CD4-positive, alpha-beta T cell treated with Interleukin-15 for 4 hours (primary cell): ENCODE data around the gene TUT4.

Experiments used
- DNase-seq: peaks from one replicate; pipeline ENCODE4 v3.0.0-alpha.2; 2020; ENCODE audit warnings: low spot score

Gene TUT4

DNA sequence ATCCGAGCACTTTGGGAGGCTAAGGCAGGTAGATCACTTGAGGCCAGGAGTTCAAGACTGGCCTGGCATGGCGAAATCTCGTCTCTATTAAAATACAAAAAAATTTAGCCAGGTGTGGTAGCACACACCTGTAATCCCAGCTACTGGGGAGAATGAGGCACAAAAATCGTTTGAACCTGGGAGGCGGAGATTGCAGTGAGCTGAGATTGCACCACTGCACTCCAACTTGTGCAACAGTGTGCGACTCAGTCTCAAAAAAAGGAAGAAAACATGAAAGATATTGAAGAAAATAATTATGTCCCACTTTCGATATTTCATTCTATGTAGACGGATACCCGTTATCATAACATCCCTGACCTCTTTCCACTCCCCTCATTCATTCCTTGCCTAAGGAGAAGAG is 19.2 kb downstream of the TUT4 start:
- DNase-seq: no peak

DNA sequence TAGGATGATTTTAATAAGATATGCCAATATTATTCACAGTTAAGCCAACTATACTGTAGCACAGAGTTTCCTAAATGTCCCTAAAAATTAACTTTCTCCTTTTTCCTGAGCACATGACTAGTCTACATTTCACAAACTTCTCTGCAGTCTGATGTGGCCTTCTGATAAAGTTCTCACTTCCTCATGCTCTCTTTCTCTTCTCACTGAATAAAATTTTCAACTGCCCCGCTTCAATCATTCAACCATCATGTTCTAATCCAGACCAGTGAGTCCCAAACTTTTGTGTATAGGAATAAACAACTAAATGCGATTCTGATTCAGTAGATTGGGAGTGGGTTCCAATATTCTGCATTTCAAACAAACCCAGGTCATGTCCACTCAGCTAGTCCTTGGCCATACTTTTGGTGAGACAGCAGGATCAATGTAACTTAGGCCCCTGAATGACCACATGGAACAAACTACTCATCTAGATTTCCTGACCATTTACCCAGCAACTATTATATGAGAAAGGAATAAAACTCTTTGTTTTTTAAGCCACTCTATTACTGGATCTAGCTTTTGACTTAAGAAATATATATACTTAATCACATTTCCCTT is 20.1 kb downstream of the TUT4 start:
- no peak for DNase-seq

DNA sequence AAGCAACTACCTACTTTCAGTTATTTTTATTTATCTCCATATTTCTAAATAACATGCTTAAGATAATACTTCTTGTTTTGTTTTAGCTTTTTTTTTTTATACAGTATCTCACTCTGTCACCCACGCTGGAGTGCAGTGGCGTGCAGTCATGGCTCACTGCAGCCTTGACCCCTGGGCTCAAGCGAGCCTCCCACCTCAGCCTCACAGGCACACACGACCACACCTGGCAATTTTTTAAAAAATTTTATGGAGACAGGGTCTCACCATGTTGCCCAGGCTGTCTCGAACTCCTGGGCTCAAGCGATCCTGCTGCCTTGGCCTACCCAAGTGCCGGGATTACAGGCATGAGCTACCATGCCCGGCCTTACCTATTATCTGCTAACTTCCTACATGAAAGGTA is 20.6 kb downstream of the TUT4 start:
- DNase-seq: no peak

DNA sequence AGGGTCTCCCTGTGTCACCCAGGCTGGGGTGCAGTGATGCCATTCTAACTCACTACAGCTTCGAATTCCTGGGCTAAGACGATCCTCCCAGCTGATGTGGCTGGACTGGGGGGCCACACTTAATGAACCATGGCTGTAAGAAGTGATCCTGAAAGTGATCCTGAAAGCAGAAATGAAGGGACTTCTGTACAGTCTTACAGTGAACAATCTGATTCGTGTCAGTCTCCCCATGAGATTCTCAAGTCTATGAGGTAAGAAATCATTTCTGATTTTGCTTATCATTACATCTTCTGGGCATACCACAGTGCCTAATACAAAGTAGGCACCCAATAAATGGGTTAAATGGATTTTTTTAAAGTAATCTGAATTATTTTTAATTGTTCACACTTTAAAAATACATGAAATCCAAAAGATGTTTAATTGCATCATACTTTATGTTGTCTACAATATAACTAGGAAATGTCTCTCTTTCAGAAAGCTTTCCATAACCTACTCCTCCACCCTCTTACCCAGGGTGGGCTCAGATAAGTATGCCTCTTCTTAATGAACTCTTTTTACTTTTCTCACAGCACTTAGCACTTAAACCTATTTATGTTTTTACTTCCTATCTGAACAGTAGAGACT is 21.5 kb downstream of the TUT4 start:
- DNase-seq: no peak

DNA sequence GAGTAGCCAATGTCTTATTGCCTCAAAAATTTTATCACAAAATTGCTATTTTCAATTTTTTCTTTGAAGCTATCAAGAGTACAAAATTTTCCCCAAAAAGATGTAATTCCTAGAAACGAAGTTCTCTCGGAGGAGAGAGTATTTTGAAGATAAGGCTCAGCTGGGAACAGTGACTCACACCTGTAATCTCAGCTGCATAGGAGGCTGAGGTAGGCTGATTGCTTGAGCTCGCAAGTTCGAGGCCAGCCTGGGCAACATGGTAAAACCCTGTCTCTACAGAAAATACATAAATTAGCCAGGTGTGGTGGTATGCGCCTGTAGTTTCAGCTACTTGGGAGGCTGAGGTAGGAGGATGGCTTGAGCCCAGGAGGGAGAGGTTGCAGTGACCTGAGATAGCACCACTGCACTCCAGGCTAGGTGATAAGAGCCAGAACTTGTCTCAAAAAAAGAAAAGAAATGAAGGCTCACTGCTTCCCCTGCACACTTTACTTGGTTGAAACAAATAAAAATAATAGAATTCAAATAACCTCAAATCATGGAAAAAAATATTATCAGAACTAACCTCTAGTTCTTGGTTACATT is 22.2 kb downstream of the TUT4 start:
- no peak for DNase-seq

DNA sequence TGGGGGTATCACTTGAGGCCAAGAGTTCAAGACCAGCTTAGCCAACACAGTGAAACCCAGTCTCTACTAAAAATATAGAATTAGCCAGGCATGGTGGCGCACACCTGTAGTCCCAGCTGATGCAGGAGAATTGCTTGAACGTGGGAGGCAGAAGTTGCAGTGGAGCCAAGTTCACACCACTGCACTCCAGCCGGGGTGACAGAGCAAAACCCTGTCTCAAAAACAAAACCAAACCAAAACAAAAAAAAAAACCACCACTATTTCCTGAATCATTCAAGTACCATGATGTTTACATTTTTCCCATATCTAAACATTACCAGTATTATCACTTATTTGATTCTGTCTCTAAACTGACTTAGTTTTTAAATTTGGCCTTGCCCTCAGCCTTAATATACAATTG is 29.5 kb downstream of the TUT4 start:
- DNase-seq: no peak

DNA sequence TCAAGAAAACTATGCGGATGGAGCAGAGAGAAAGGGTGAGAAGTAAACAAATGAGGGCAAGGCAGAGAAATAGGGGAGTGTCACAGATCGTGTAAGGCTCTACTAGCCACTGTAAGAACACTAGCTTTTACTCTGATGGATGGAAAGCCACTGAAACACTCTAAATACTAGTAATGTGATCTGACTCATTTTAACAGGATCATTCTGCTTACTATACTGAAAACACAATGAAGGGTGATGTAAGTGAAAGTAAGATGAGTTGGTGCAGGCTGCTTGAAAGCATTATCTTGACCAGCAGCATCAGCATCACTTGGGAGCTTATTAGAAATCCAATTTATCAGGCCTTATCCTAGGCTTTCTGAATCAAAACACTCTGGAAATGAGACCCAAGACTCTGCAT is 32.7 kb downstream of the TUT4 start:
- DNase-seq: no peak

DNA sequence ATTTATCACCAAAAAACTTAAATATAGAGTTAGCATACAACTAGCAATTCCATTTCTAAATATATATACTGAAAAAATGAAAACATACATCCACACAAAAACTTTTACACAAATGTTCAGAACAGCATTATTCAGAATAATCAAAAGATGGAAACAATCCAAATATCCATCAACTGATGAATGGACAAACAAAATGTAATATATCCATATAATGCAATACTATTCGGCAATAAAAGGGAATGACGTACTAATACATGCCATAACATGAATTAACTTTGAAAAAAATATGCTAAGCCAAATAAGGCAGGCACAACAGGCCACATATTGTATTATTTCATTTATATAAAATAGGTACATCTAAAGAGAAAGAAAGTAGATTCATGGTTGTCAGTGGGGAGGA is 33.9 kb downstream of the TUT4 start:
- DNase-seq: no peak

DNA sequence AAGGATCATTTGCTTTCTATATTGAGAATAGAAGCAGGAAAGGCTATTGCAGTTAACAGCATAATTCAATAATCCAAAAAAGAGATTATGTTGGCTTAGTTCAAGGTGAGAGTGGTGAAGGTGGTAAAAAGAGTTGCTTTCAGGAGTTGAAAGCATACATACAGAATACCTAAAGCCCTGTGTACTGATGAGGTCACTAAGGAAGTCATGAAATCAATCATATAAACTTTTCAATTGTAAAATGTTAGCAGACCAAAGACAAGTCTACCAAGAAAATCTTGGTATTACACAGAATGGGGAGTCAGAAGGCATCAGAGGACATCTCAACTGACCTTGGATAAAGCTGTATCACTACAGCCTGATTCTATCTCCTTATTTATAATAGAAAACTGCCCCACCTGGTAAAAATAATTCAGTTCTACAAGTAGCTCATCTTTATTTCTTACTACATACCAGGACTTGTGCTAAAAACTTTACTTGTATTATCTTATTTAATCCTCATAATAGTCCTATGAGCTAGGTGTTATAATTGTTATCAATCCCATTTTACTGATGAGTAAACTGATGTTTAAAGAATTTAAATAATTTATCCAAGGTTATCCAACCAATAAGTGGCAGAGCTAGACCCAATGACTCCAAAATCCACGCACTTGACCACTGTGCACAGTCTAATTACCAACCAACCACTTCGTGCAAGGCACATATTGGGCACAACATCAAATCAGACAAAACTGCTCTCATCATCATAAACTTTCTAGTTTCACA is 40.9 kb downstream of the TUT4 start:
- no peak for DNase-seq

DNA sequence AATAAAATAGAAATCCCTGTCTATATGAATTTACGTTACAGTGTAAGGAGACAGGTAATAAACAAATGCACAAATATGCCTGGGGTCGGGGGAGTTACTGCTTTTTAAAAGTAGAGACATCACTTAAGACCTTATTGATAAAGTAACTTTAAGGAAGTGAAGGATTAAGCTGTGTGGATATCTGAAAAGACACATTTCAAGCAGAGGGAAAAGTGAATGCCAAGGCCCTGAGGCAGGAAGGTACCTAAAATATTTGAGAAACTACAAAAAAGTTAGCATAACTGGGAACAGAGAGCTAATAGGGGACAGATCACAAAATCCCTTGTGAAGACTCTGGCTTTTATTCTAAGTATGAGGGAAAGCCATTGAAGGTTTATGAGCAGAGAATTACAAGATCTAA is 41.5 kb downstream of the TUT4 start:
- no peak for DNase-seq

DNA sequence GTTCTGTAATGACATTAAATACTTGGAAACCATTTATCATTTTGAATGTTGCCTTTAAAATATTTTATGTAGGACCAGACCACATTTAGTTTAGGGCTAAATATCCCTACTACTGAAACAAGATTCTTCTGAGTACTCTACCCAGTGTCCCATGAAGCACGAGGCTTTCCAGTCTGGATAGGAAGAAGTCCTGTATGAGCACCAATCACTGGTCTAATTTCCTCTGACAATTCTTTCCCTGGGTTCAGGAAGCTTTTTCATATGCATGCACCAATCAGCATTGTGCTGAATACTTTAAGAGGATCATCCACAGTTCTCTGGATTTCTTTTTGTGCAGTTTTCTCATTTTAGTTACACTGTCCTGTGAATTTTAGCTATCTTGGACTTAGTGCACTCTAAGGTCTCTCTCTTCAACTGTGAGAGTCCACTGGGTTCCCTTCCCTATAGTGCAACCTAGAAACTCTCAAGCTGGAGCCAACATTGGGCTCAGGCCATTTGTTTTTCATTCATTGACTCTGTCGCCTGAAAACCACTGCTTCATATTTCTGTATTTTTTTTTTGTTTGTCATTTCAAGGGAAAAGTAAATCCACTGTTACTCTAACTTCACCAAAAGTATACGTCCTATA is 45.9 kb downstream of the TUT4 start:
- no peak for DNase-seq

DNA sequence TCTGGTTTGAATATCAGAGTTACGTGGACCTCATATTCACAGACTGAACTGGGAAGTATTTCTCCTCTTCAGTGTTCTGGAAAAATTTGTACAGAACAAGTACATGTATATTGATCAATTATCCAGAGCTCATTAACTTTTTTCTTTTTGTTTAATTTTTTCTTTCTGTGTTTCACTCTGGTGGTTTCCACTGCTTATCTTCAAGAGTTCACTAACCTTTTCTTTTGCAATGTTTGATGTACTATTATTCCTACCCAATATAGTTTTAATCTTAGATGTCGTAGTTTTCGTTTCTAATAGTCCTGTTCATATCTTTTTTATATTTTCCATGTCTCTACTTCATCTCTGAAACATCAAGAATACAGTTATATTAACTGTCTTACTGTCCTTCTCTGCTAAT is 46.5 kb downstream of the TUT4 start:
- no peak for DNase-seq

DNA sequence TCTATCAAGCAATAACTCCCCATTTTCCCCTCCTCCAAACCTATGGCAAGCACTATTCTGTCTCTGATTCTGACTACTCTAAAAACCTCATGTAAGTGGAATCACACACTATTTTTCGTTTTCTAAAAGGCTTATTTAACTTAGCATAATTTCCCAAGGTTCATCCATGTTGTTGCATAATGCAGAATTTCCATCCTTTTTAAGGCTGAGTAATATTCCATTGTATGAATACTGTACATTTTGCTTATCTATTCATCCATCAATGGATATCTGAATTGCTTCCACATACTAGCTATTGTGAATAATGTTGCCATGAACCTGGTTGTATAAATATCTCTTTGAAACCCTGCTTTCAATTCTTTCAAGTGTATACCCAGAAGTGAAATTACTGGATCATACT is 48.2 kb downstream of the TUT4 start:
- no peak for DNase-seq

DNA sequence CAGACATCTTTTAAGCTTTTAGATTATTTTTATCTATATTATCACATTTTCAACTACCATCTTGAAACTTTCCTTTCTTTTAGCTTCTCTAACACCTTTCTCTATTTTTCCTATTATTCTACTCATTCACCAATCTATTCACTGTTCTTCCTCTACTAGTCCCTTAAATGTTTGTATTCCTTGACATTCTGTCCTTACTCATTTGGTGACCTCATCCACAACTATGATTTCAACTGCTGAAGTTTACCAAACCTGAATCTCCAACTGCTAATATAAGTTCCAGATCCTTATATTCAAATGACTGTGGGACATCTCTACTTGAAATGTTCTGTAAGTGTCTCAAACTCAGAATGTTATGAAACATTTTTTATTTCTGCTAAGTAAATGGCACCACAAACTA is 49.2 kb downstream of the TUT4 start:
- DNase-seq: no peak

DNA sequence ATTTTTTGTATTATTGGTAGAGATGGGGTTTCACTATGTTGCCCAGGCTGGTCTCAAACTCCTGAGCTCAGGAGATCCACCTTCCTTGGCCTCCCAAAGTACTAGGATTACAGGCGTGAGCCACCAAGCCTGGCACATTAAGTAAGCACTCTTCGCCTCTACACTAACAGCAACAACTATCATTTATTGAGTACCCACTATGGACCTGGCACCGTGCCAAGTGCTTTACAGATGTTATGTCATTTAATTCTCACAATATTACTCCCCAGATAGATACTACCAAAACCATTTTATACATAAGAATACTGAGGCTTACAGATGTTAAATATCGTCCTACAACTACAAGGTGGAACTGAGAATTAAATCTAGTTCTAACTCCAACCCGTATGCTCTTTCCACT is 50.1 kb downstream of the TUT4 start:
- DNase-seq: no peak

DNA sequence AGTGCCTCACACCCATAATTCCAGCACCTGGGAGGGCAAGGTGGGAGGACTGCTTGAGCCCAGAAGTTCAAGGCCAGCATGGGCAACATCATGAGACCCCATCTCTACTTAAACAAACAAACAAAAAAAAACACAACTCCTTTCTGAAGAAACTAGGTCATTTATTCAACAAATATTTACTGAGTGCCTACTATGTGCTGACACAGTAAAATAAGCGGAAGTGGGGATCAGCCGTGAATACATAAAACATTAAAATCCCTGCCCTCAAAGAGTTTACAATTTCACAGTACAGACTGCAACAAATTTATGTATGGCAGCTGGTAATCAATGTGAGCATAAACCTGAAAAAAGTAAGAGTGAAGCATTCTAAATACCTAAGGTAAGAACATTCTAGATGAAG is 65.3 kb downstream of the TUT4 start:
- DNase-seq: no peak

DNA sequence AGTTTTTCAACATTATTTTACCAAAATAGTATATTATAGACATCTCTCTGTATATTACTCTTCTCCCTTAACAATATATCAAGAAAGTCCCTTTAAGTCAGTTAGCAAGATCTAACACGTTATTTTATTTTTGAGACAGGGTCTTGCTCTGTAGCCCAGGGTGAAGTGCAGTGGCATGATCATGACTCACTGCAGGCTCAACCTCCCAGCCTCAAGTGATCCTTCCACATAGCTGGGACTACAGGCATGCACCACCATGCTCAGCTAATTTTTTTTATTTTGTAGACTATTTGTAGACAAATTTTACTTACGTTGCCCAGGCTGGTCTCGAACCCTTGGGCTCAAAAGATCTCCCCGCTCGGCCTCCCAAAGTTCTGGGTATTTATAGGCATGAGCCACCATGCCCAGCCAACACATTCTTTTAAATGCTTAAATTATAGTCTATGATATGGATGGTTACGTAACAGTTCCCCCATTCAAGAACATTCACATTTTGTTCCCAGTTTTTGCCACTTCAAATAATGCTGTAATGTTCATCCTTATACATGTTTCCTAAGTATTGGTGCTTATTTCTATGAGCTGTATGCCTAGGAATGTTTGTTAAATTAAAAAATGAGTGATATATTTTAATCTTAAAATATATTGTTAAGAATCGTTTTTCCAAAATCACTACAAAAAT is 70.4 kb downstream of the TUT4 start:
- DNase-seq: no peak

DNA sequence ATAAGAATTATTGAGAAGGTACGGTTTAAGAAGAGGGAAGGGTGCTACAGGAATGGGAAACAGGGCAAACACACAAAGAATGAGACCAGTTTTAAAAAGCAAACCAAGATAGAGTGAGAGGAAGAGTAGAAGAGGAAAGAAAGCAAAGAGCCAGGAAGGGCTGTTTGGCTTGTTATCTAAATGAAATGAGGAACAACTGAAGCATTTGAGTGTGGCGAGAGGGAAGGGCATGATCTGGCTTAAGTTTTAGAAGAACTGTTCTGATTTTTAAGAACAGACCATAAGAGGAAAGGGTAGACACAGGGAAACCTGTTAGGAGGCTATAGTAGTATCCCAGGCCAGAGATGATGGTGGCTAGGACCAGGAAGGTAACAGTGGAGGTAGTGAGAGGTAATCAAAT is 73.8 kb downstream of the TUT4 start:
- no peak for DNase-seq

DNA sequence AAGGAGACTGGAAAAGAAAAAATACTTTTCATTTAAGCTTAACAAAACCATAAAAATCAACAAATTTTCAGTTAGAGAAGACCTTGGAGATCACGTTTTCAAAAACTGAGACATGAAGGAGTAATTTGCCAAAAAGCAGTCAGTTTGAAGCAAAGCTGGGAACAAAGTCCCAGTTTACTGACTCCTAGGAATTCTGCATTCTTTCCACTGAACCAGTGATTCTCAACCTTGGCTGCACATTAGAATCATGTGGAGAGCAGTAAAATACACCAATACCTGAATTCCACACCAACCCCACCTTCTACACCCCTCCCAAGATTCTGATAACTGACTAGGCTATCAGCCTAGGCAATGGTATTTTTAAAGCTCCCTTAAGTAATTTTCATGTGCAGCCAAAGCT is 75.0 kb downstream of the TUT4 start:
- DNase-seq: no peak

DNA sequence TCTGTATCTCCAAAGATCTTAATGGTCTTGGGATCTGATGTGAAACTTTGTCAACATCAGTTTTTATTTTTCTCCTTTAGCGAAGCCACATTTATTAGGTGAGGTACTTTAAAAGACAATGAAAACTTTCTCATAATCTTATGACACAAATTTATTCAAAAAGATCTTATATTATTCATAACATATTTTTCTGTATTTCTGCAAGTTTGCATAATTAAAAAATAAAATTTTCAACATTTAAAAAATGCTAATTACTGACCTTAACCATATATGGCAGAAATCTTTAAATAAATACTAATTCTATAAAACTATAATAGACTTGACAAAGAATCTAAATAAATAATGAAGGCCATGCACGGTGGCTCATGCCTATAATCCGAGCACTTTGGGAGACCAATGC is 75.9 kb downstream of the TUT4 start:
- DNase-seq: no peak

DNA sequence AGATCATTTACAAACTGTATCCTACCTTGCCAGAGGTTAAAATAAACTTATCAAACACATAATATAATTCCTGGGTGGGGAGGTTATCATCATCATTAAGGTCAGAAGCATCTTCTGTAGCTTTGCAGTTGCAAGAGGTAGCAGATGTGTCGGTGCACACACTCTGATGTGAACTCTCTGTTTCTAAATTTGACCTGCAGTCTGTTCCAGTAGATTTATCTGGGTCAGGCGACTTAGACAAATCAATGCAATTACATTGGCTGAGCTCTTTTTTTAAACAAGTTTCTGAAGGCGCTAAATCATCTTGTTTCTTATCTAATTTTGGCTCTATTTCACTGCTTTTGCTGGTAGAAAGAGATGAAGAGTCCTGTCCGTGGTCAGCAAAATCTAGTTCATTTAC is 78.1 kb downstream of the TUT4 start:
- DNase-seq: no peak

DNA sequence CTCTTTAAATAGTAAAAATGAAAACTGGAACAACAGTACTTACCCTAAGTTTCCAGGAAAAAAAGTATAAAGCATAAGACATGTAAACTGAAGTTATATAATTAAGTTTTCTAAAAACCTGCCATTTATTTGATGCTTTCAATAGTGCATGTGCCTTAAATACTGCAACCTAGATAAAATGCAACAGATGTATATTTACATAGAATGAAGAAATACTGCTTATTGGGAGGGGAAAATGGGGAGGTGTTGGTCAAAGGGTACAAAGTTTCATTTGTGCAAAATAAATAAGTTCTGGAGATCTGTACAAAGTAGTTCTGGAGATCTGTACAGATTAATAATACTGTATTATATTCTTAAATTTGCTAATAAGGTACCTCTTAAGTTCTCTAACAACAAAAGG is 79.9 kb downstream of the TUT4 start:
- DNase-seq: no peak
